ENCODE results near the gene PHACTR2. TPM values are rescaled to one million over a fixed set of nuclear protein-coding genes. Genes with fewer than 3 reads are reported as not detected.

Gene PHACTR2
- total RNA-seq, 4 donors from 2014 or later = 61.3 to 122 (median 86.0) TPM

- peak; percentile 60 for ATAC-seq
- TF ChIP-seq CTCF (IDR thresholded peaks at IDR 0.05) (no peak), POLR2A (IDR thresholded peaks at IDR 0.05) (no peak), POLR2AphosphoS5 (IDR thresholded peaks at IDR 0.05) (no peak), EP300 (IDR thresholded peaks at IDR 0.05) (no peak)
- no peaks in the 10 kb centered on the region for H3K36me3 ChIP-seq
- peaks cover 2 to 59% (median 32%) of the 10 kb centered on the region in 3 donors for H3K4me1 ChIP-seq
- H3K4me3 ChIP-seq = peak overlapping the region; percentile 11 to 31
- H3K27me3 ChIP-seq = no peaks in the 10 kb centered on the region
- WGBS, 2 donors (ENCODE audit: low coverage in 1 of 2) = 19 to 26% methylated on average over 16 to 17 of the region's 22 CpGs
- no peaks in the 10 kb centered on the region for H3K9me3 ChIP-seq
- H3K27ac ChIP-seq = peak overlapping the region; percentile 27 to 72 (median 65)
Observed at GRCh38 chr6:143745166-143746133, 67.7 kb downstream of the PHACTR2 start.

GRCh38 chr6:143746202-143747119, 68.7 kb downstream of the PHACTR2 start:
- peak overlapping the region in 1 of 2 donors; percentile 31 for H3K4me3 ChIP-seq
- no peaks in the 10 kb centered on the region for H3K9me3 ChIP-seq
- no peaks in the 10 kb centered on the region for H3K36me3 ChIP-seq
- ATAC-seq = no peak
- H3K27ac ChIP-seq = peak overlapping the region; percentile 27 to 72 (median 65)
- 58 to 84% methylated on average over 4 to 8 of the region's 12 CpGs for WGBS, 2 donors (ENCODE audit: low coverage in 1 of 2)
- H3K27me3 ChIP-seq = no peaks in the 10 kb centered on the region
- H3K4me1 ChIP-seq = peaks cover 2 to 59% (median 32%) of the 10 kb centered on the region in 3 donors
- TF ChIP-seq POLR2A (IDR thresholded peaks at IDR 0.05) = no peak
- TF ChIP-seq EP300 (IDR thresholded peaks at IDR 0.05) = no peak
- no peak for TF ChIP-seq POLR2AphosphoS5 (IDR thresholded peaks at IDR 0.05)
- TF ChIP-seq CTCF (IDR thresholded peaks at IDR 0.05) = no peak

GRCh38 chr6:143747347-143747842, 69.6 kb downstream of the PHACTR2 start:
- Histone ChIP-seq H3K27me3 (no peaks in the 10 kb centered on the region), H3K36me3 (no peaks in the 10 kb centered on the region), H3K4me1 (peaks cover 2 to 53% (median 29%) of the 10 kb centered on the region in 3 donors), H3K27ac (no peak overlapping the region), H3K4me3 (no peak overlapping the region), H3K9me3 (no peaks in the 10 kb centered on the region)
- WGBS, 2 donors (ENCODE audit: low coverage in 1 of 2) = 84 to 85% methylated on average over 8 of the region's 8 CpGs
- no peak for ATAC-seq
- TF ChIP-seq POLR2AphosphoS5 (IDR thresholded peaks at IDR 0.05) = no peak
- TF ChIP-seq POLR2A (IDR thresholded peaks at IDR 0.05) = no peak
- TF ChIP-seq EP300 (IDR thresholded peaks at IDR 0.05) = no peak
- TF ChIP-seq CTCF (IDR thresholded peaks at IDR 0.05) = no peak

GRCh38 chr6:143749891-143750290, 72.1 kb downstream of the PHACTR2 start:
- H3K9me3 ChIP-seq = no peaks in the 10 kb centered on the region
- ATAC-seq = no peak
- peaks cover 0 to 28% (median 11%) of the 10 kb centered on the region in 3 donors for H3K4me1 ChIP-seq
- H3K27ac ChIP-seq = no peak overlapping the region
- no peak overlapping the region for H3K4me3 ChIP-seq
- no peak for TF ChIP-seq CTCF (IDR thresholded peaks at IDR 0.05)
- TF ChIP-seq EP300 (IDR thresholded peaks at IDR 0.05) = no peak
- TF ChIP-seq POLR2A (IDR thresholded peaks at IDR 0.05) = no peak
- no peak for TF ChIP-seq POLR2AphosphoS5 (IDR thresholded peaks at IDR 0.05)
- 82 to 85% methylated on average over 1 of the region's 1 CpG for WGBS, 2 donors (ENCODE audit: low coverage in 1 of 2)
- H3K27me3 ChIP-seq = no peaks in the 10 kb centered on the region
- H3K36me3 ChIP-seq = no peaks in the 10 kb centered on the region

All from gastroesophageal sphincter (tissue), 4 donors.